ENCODE results near the gene RALGPS1.

The RALGPS1 gene

DNA sequence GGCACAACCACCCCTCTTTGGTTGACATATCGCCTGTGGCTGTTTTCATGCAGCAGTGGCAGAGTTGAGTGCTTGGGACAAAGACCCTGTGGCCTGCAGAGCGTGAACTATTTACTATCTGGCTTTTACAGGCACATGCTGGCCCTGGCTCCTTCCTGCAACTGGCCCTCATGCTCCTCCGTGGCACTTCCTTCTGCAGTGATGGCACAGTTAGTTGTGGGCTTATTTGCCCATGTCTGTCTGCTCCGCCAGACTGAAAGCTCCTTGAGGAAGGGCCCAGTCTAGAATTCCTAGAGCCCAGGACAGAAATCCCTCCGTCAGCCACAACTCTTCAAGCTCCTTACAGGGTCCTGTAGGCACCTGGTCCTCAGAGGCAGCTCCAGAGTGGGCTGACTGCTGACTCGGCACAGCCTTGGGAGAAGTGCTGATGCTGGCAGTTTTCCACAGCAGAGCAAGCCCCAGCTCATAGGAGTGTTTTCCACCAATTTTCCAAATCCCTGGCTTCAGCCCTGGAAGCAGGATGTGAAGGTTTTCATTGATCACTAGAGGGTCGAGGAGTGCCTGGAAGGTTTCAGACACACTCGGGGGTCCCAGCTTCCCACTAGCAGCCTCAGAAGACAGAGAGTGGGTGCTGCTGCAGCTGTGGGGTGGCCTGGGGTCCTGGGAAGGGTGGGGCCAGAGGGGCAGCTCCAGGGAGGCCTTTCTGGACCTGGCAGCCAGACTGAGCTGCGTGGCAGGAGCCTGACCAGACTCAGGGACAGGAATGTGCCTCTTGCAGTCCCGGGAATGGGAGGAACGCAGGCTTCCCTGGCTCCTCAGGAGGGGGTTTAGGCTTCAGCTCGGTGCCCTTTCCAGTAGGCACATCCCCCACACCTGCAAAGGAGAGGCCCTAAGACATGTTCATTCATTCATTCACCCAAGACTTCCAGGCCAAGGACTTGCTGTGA is 264.4 kb downstream of the RALGPS1 start:
- DNase-seq, result peak; percentile 45

DNA sequence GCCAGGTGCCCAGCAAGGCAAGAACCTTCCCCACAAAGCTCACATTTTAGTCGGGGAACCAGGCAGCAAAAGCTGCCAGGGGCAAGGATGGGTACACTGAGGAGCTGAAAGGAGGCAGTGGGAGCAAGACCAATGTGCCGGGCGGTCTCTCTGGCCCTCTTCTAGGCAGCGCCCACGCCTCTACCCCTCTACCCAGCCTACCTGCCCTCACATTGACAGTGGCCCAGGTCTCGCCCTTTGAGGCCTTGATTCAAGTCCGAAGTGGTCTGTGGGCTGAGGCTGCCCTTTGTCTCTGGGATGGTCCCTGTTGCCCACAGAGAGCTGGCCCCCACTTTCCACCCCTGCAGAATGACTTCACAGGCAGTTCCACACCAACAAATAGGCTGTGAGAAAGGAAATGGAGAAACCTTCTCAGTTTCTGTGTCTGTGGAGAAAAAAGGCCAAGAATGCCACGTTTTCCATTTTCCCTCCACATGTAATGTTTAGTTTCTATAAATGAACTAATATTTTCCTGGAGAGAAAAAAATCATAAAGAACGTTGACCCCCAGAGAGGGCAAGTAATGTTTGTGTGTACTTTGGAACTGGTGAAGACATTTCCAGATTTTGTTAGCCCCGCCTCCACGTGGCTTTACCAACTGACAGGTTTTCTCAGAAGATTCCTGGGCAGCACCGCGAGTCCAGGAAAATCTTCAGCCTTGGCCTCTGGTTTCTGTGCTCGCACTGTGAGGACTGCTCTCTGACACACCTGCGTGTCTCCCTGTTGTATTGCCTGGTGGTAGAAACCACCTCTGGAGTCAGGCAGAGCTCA is 265.3 kb downstream of the RALGPS1 start:
- no peak for DNase-seq

DNA sequence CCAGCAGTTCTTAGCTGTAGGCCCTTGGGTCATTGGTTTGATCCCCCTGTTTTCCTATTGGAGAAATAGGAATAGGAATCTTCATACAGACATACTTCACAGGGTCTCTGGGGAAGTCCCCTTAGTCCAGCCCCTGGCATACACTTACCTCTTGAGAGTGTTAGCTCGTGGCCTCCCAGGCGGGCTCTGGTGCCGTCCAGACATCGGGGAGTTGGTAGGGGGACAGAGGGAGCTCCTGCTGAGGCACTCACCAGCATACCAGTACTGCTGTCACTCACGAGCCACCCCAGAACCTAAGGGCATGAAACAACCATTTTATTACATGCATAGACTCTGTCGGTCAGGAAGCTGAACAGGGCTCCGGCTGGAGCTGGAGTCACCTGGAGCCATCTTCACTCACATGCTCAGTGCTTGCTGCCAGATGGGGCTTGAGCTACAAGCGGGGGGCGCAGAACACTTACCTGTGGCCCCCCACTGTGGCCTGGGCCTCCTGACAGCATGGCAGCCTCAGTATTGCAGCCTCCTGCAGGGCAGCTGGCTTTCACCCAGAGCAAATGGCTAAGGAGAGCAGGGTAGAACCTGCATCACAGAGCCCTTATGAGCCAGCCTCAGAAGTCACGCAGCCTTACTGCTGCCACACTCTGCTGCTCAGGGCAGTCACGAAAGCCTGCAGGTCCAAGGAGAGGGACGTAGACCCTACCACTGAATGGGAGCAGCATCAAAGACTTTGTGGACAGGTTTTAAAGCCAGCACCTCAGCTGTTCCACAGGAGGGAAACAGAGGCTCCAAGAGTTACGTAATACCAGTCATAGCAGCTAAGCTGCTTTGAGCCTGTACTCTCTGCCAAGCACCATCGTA is 266.1 kb downstream of the RALGPS1 start:
- no peak for DNase-seq

DNA sequence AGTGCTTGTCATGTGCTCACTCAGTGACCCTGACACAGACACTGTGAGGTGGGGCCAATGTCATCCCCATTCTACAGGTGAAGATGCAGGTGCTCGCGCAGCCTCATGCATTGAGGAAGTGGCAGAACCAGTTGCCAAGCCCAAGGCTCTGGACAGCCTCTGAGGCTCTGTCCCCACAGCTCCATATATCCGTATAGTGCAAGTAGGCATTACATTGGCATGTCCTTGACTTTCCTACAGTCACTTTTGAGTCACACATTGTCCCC is 266.7 kb downstream of the RALGPS1 start:
- no peak for DNase-seq

DNA sequence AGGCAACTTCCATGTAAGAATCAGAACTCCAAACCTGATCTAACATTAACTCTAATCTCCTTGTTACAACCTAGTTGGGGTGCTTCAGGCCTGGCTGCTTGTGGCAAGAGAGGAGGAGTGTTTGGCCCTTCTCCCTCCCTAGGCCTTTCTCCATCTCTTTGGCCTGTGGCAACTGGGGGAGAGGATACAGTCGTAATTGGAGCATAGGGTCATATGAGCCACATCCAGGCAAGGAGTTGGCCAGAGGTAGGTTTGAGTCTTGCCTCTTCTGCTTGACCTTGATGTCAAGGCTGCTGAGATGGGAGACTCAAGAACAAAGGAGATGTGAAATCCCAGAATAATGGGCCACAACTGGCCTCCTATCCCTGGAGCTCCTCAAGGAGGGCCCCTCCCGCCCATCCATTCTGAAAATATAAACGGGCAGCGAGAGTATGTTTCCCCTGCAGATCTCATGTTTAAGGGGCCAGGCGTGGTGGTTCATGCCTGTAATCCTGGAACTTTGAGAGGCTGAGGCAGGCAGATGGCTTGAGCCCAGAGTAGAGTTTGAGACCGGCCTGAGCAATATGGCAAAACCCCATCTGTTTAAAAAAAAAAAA is 267.1 kb downstream of the RALGPS1 start:
- no peak for DNase-seq

DNA sequence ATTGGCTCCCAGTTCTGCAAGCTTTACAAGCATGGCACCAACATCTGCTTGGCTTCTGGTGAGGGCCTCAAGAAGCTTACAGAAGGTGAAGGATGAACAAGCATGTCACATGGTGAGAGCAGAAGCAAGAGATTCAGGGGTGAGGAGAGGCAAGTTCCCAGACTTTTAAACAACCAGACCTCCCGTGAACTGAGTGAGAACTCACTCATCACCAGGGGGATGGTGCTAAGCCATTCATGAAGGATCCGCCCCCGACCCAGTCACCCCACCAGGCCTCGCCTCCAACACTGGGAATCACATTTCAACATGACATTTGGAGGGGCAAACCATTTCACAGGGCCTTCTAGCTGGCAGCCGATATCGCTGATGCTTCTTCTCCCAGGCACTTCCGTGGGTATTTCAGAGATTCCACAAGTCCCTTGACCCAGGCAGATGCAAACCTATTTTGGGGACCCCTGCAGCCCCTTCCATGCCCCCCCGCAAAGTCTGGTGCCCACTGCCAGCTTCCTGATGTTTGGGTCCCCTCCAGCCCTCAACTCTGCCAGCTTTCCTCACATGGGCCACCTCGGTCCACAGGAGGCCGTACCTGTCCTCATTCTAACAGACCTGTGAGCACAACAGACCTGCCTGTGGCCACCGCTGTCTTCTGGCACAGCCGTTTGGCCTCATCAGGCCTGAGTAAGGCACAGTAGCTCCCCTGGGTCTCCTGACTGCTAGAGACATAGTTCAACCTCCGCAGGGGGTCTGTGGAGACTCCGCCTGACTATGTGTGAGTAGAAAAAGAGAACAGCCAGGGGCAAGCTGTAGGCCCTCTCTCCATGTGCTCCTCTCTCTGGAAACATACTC is 268.5 kb downstream of the RALGPS1 start:
- DNase-seq, result peak; percentile 69

DNA sequence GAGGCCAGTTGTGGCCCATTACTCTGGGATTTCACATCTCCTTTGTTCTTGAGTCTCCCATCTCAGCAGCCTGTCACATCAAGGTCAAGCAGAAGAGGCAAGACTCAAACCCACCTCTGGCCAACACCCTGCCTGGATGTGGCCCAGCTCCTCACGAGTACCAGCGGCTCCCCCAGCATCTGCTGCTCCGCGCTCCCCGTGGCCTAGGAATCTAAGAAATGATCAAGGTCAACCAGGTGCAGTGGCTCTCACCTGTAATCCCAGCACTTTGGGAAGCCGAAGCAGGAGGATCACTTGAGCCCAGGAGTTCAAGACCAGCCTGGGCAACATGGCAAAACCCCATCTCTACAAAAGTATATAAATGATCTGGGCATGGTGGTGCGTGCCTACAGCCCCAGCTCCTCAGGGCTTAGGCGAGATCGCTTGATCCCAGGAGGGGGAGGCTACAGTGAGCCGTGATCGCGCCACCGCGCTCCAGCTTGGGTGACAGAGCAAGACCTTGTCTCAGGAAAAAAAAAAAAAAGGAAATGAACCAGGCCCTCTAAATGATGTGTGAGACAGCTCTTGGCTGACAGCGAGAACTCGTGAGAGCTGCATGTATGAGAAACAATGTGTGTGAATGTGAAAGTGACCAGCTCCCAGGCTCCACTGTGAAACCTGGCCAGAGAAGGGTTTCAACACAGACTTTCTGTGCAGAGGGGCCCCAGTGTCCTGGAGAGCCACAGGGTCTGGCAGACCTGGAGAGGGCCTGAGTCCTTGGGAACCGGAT is 269.4 kb downstream of the RALGPS1 start:
- DNase-seq, result no peak

DNA sequence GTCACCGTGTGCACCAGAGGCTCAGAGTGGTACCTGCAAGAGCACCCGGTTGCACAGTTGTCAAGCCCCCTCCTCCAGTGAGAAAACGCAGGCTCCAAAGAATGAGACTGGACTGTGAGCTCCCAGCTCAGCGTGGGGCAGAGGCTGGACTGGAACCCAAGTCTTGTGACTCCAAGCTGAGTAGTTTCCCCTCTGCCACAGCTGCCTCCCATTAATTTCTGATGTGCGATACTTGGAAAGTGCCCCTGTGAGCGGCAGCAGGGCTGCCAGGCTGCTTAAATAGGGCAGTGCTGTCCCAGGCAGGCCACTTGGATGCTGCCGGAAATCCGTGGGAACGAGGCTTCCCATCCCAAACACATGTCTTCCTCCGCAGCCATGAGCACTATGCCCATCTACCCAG is 270.1 kb downstream of the RALGPS1 start:
- no peak for DNase-seq

DNA sequence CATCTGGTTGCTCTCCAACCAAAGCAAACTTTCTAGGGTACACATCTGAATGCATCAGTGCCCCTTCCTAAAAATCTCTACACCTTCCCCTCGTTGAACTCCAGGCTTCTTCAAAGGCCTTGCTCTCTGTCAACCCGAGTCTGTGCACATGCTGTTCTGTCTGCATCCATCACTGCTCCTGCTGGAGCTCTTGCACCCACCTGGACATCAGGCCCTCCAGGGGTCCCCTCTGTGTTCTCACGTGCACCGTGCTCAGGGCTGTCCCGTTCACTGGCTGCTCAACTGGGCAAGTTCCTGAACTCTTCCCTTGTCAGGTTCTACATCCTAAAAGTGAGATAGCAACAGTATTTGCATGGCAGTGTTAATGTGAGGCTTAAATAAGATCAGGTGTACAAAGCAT is 270.6 kb downstream of the RALGPS1 start:
- no peak for DNase-seq

DNA sequence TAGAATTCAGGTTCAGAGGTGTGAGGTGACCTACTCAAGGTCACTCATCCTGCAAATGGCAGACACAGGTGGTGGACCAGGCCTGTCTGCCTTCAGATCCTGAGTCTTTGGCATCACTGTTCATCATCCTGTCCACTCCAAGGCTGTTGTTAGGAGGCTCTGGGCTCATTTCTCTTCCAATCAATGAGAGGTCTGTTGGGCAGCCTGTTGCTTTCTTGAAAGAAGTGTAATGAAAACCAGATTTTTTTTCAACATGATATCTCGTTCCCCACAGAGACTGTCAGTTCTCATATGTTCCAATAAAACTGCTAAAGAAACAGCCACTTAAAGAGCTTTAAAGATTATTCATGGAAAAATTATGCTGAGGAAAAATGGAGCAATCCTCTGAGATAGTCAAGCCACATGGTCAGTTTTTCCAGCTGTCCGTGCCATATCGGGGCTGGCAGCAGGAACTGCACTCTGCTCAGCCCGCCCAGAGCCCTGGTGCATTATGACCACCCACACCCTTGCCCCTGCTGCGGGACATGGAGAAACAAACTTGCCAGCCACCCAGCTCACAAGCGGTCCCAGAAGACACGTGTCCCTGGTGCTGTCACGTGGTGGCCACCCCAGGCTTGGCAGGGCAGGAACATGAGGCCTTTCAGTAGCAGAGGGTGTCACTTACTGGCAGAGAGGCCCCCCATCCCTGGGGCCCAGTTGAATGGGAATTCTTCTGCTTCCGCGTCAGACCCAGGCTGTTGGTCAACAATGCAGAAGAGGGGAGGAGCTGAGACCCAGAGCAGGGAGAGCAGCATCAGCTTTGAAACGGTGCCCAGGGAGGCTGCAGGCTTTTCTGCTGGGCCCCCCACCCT is 271.6 kb downstream of the RALGPS1 start:
- DNase-seq, result peak; percentile 84

DNA sequence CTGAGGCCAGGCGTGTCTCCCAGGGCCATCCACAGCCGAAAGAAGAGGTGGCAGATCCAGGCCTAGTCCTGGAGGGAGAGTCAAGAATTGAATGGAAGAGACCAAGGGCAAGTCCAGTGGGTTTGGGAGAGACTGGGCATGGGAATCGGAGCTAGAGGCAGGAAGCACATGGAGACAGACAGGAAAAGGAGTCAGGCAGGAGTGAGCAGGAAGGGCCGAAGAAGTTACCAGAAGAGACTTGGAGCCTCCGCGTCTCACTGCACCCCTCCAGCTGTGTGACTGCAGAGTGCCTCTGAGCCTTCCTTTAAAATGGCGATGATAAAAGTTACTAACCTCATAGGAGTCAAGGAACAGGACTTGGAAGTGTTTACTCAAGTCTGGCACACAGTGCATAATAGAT is 272.2 kb downstream of the RALGPS1 start:
- no peak for DNase-seq

DNA sequence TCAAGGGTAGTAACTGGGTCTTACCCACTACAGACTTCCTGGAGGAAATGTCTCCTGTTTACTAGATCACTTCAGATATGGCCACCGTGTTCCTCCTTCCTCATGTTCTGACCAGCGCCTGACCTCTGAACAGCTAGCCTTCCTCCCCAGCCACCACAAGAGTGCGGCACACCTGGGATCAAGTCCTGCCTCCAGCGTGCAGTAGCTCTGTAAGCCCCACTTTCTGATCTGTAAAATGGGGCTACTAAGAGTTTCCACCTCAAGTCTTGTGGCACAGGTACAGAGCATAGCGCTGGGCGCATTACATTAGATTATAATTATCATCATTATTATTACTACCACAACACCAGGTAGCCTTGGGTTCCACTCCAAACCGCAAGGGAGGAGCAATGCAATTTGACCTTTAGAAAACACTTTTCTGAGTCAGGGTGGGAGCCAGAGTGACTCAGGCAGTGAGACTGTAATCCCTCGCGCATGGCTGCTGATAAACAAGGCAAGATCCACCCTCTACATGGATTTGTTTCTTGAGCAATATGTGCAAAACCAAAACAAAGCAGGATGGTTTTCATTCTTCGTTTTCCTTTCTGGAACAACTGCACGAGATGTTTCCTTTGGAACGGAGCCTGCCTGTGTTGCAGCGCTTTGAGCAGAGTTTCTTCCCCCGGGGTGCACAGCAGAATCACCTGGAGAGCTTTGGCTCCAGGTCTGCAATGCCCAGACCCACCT is 272.8 kb downstream of the RALGPS1 start:
- peak; percentile 97 for DNase-seq

DNA sequence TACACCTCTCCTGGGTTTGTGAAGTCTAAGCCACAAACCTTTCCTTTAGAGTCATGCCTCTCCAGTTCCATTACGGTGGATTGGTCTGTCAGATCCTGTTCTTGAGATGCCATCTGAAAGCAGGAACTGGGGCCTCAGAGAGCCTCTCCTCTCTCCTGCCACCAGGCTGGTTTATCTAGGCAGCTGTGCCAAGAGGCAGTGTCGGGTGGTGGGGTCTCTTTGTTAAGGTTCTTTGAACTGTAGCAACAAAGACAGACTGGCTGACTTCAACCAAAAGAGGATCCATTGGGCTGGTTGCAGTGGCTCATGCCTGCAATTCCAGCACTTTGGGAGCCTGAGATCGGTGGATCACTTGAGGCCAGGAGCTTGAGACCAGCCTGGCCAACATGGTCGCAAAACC is 273.8 kb downstream of the RALGPS1 start:
- no peak for DNase-seq

DNA sequence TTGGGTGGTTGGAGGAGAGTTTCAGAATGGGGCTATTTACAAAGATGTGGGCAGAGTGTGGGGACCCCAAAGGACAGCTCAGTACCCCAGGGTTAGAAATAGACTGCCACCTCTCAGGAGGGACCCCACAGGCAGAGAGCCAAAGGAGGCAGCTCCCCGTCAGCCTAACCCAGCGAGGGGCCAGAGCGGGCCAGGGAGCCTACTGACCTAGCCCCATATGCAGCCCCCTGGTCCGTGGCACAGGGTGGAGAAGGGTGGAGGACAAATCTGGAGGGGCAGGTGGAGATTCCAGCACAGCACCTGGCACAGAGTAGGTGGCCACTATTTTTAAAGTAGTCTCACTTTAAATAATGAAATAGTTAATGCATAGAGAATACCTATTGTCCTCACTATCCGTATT is 275.0 kb downstream of the RALGPS1 start:
- no peak for DNase-seq

DNA sequence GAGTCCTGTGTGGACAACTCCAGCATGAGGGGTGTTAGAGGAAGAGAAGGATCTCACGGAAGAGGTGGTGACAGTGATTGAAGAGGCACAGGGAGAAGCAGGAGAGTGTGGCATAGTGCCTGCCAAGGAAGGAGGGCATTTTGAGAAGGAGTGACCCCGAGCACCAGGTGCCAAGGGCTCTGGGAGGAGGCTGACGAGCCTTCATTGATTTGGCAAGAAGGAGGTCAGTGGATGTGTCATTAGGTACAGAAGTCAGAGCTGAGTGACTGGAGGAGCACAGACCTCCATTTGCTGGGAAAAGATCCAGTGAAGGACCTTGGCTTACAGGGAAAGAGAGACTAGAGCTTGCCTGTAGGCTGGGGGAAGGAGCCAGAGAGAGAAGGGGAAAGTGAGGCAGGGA is 278.2 kb downstream of the RALGPS1 start:
- DNase-seq, result no peak

DNA sequence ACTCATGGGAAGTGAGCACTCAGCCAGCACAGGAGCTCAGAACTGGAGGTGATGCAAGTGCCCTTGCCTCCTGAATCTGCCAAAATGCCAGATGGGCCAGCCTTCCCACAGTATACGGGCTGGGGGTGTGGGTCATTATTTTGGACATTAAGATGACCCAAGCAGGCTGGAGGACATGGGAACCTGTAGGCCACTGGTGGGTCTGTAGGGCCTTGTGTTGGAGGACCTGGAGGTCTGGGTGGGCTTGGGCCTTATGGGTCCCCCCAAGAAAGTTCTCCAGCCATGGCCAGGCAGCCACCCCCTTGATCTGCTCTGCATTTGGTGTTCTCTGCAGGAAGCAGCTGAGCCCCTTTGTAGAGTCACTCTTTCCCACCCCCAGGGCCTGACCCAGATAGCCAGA is 278.9 kb downstream of the RALGPS1 start:
- DNase-seq, result no peak

DNA sequence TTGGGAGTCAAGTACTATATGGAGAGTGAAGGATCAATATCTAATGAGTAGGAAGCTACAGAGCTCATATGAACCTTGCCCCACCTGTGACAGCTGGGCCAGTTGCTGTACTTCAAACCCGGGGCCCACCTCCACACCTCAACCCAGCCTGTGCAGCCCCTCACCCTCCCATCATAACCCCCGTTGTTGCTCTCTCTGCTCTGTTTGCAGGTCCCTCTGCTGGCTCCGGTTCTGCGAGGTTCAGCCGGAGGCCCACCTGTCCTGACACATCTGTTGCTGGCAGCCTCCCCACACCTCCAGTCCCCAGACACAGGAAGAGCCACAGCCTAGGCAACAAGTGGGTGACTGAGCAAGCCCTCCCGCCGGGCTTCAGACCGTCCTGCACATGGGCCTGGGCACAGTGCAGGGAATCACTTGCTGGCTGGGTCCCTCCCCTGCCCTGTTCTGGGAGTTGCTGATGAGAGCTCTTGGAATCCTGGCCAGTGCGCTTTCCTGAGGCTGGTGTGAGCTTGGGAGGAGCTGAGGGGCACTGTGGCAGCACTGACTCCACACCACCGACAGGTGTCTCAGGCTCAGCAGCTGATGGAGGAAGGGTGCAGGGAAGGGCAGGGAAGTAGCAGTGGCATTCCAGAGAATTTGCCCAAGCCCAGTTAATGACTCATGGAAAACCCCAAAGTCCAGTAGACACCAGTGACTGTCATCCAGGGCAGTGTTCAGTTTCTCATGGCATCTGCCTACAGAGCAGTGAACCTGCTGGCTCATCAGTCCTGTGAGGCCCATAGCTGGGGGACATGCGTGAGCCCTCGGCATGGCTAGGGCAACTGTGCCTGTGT is 280.5 kb downstream of the RALGPS1 start:
- peak; percentile 54 for DNase-seq

Measured in fibroblast of skin of back (primary cell).